ENCODE results near the gene PNPLA6.

- no peak for TF ChIP-seq GABPA (IDR thresholded peaks at IDR 0.05; ENCODE audit: low read depth, low read length)
- TF ChIP-seq GABPA (CRISPR knock-in tag; IDR thresholded peaks at IDR 0.05; ENCODE audit: low read depth), result no peak
- no peak for TF ChIP-seq IKZF4 (CRISPR knock-in tag; IDR thresholded peaks at IDR 0.05; ENCODE audit: borderline replicate concordance, low read depth, not compliant biosample characterization)
- TF ChIP-seq ISX (CRISPR knock-in tag; conservative IDR thresholded peaks at IDR 0.05), result no peak
Measured at GRCh38 chr19:7550169-7550770, 14.8 kb downstream of the PNPLA6 start.

All from HepG2 (cell line).